Measurements from ENCODE around the gene ELF5.

The ELF5 gene

DNA sequence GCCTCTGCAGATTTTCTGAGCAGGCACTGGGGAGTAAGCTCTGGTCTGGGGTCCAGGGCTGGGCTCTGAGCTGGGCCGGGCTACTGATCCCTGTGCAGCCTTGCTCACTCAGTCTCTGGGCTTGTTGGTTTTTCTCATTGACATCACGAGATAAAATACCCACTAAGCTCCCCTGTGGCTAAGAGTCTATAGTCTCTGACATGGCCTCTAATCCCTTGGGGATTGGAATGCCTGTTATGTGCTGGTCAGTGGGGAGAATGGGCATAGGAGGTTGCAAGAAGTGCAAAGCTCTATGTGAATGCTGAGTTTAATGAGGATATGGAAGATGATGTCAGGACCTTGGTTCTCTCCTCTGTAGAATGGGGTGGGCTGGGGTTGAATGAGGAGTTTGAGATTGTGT lies 23.3 kb downstream of the ELF5 start:
- no peak for DNase-seq

DNA sequence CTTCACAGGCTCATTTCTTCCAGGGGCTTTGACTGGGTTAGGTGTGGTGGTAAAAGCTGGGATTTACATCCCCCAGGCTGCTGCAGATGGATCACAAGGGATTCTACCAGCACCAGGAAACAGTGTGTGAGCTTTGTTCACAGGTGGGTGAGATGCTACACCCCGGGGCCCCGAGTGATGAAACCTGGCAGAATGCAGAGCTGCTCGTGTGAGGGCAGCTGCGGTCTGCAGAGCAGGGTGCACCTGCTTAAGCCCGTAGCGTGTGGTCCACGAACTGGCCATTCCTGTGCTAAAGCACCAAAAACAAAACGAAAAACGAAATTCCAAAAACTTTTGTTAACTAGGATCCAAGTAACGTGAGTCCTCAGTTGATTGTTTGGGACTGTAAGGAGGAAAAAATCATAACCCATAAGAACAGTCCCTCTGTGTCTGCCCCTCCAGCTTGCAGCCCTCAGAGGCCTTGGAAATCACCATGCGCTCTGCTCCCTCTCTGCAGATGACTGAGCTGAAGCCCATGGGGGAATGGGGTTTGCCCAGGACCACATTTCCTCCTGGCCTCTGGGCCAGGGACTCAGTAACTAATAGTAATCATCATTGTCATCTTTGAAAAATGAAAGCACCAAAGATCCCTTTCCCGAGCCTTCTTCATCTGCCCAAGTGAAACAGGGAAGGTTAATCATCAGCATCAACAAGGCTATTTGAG lies 24.6 kb downstream of the ELF5 start:
- no peak for DNase-seq

DNA sequence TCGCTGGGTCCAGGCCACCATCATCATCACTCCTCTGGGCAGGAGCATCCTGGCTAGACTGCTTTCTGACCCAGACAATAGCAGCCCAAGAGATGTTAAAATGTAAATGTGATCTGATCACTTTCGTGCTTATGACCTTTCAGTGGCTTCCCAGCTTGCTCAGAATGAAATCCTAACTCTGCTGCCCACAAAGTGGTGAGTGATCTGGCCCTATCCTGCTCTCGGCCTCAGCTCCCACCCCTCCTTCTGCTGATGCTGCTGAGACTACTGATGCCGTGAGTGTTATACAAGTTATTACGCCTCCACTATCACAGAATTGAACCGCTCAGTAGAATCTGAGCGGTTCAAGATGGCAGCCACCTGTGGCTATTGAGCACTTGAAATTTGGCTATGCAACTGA lies 26.2 kb downstream of the ELF5 start:
- DNase-seq, result no peak

DNA sequence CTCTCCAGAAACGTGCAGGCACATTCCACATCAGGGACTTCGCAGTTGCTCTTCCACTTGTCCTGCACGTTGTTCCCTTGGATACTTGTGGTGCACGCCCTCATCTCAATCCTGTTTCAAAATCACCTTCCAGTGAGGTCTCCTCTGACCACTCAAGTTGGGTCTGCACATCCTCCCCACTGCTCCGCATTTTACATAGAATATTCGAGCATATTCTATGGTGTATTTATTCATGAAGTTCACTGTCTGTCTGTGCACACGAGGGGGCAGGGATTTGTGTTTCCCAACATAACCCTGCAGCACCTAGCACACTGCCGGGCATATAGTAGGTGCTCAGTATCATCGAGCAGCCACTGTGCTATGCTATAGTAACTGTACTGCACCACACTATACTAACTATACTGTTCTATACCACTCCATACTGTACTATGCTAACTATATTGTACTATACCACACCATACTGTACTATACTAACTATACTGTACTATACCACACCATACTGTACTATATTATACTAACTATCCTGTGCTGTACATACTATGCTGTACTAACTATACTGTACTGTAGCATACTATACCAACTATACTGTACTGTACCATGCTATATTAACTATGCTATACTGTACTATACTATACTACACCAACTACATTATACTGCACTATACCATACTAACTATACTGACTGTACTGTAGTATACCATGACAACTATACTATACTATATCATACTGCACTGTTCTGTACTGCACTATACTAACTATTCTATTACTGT lies 30.3 kb downstream of the ELF5 start:
- no peak for DNase-seq

DNA sequence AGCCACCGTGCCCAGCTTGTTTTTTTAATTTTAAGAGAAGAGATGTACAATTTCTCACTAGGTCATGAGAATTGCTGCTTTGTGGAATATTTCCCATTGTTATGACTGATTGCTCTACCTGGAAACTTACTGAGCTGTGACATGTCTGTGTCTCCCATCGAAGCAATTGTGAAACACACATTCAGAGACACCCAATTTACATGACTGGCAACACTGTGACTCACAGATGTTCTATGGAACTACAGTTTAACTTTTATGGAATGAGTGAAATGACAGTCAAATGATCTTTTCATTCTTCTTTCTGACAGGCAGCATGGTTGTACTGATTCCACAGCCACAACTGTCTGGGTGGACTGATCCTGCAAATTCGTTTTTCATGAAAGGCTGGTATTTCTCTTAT lies 32.3 kb downstream of the ELF5 start:
- DNase-seq, result no peak

DNA sequence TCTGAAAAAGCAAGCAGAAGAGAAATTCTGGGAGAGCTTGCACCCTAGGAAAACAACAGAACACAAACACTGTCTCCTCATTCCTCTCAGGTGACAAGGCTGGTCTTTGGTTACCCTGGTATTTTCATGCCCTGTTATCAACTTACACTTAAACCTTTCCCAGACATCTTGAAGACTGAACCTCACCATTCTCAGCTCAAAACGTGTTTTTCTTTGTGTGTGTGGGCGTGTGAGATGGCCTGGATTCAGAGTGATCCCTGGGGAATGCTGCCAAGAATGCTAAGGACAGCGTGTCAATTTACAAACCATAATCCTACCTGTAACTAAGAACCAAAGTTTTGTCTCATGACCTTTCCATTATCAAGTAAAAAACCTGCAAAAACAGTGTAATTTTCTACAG lies 33.3 kb downstream of the ELF5 start:
- no peak for DNase-seq

DNA sequence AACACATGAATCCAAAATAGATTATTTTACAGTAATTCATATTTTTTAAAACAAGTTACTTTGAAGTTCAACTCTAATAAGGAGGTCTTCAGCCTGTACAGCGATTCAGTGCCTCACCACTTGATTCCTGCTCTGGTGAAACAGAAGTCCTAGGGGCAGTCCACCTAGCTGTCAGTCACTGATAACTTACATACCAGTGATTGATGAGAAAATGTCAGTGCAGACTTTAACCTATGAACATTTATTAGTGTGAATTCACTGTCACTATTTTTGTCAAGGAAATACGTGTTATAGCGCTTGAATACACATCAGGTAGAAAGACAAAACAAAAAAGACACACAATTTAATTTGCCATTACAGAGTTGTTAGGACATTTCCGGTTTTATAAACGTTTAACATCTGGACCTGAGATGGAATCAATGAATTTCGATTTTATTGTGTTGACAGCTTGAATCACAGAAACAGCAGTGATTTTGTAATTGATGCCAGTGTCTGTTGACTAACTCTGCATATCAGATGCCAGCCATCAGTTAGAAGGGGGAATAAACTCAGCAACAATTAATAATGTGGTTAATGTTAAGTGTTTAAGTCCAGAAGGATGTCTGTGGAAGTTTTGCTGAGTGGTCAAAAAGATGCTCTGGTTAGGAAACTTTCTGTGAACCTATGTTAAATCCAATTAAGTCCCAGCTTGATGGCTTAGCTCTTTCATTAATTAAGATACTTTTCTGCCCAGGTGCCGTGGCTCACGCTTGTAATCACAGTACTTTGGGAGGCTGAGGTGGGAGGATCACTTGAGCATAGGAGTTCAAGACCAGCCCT lies 34.5 kb downstream of the ELF5 start:
- no peak for DNase-seq

DNA sequence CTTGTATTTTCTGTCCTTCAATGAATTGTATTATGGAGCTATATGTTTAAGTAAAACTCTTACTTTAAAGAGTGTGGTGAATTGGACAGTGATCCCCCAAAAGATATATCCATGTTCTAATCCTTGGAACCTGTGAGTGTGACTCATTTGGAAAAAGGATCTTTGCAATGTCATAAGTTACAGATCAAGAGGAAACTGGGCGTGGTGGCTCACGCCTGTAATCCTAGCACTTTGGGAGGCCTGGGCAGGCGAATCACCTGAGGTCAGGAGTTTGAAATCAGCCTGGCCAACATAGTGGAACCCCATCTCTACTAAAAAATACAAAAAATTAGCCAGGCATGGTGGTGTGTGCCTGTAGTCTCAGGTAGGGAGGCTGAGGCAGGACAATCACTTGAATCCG lies 36.7 kb downstream of the ELF5 start:
- DNase-seq, result no peak

DNA sequence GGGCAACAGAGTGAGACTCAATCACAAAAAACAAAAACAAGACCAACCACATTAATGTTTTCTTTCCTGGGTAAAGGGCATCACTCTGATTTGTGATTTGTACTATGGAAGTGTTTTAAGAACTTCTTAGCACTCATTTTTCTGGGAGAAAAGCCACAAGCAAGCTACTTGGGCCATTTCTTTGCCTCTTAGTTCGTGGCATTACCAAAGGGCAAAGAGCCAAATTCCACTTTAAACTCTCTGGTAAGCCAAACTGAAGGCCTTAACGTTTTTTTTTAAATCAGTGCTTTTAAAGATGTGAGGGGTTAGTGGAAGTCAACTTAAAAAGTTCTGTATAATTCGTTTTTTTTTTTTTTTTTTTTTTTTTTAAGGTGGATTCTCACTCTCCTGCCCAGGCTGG lies 37.9 kb downstream of the ELF5 start:
- no peak for DNase-seq

DNA sequence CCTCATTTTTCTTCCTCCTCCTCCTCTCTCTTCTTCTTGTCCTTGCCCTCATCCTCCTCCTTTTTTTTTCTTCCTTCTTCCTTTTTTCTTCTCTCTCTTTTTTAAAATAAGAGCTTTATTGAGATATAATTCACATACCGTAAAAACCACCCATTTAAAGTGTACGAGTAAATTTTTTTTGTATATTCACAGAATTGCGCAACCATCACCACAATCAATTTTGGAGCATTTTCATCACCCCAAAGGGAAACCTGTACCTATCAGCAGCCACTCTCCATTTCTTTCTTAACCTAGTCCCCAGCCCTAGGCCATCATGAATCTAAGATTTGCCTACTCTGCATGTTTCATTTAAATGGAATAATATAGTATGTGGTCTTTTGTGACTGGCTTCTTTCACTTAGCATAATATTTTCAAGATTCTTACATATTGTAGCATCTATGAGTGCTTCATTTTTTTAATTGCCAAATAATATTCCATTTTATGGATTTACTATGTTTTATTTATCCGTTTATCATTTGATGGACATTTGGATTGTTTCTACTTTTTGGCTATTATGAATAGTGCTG lies 39.9 kb downstream of the ELF5 start:
- no peak for DNase-seq

DNA sequence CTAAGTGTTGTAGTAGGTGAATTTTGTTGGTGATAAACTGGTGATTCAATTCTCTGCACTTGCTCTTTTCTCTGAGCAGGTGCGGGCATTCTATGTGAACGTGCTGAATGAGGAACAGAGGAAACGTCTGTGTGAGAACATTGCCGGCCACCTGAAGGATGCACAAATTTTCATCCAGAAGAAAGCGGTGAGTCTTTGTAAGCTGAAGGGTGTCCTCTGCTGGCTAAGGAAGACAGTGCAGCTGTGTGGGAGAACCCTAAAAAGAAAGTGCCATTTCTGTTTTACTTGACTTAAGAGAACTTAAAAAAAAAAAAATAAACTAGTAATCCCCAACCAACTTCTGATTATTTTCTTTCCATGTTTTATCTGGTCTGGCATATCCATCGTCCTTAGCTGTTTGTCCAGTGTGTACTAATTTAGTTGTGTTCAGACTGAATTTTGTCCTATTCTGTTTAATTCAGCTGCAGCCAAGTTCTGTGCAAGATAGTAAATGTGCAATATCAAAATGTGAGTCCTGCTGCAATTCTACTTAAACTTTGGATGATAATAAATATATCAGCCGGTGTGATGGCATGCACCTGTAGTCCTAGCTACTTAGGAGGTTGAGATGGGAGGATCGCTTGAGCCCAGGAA lies 45.3 kb downstream of the ELF5 start:
- DNase-seq, result peak; percentile 44 to 53

DNA sequence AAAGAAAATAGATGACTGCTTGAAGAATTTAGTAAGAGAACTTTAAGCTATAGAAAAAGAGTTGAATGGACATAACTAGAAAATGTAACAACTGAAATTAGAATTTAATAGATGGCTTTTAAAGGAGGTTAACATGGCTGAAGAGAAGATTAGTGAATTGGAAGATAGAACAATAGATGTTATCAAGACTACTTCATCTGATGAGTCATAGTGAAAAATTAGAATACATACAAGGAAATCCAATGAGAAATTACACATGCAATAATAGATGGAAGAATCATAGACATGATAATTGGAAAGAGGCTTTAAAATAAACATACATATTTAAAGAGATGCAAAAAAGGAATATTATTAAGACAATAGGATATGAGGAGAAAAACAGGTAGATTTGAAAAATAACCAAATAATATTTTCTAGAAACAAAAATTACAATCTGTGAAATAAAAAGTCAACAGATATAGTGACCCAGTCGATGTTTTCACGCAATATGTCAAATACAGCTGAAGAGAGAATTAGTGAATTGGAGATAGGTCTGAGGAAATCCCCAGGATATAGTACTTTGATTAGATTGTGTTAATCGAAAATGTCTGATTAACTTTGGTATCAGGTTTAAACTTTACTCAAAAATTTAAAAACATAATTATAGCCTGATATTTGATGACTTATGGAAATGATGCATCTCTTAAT lies 46.6 kb downstream of the ELF5 start:
- DNase-seq, result no peak

DNA sequence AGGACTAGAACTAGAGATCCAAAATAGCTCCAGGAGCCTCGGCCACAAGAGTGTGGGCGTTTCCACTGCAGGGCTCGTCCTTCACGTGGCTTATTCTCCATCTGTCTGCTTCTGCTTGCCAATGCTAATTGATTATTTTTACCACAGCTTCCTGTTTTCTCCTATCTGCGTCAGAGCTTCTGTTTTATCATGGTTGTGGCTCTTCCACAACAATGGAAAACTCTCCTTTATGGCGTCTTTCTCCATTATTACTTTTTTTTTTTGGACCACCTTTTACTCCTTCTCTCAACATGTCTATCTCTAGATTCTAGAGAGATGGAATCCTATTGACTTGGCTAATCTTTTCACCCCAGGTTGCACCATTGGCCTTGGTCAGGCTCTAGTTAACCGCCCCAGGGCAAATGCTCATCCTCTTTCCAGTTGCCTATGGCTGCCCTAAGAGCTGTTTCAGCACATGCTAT lies 49.0 kb downstream of the ELF5 start:
- no peak for DNase-seq

DNA sequence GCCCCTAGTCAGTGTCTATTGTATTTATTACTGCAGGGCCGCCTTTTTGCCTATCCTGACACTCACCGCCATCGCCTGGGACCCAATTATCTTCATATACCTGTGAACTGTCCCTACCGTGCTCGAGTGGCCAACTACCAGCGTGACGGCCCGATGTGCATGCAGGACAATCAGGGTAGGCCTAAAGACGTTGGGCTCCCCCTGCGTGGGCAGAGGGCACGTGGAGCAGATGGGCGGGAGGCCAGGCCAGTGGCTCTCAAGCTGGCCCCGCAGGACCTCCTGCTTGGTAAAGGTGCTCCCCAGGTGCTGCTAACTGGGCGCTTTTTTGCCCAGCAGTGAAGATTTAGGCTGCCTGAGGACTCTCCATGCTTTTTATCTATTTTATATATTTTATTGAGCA lies 52.4 kb downstream of the ELF5 start:
- DNase-seq, result no peak

DNA sequence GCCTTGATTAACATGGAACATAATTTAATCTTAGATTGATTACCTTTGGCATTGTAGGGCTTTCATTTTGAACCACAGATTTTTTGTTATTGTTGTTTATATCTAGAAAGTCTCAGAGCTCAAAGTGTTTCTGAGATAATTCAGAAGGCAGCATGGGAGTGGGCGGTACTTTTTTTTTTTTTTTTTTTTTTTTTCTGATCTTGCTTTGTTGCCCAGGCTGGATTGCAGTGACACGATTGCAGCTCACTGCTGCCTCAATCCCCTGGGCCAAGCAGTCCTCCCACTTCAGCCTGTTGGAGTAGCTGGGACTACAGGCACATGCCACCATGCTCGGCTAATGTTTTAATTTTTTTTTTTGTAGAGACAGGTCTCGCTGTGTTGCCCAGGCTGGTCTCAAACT lies 53.3 kb downstream of the ELF5 start:
- DNase-seq, result no peak

DNA sequence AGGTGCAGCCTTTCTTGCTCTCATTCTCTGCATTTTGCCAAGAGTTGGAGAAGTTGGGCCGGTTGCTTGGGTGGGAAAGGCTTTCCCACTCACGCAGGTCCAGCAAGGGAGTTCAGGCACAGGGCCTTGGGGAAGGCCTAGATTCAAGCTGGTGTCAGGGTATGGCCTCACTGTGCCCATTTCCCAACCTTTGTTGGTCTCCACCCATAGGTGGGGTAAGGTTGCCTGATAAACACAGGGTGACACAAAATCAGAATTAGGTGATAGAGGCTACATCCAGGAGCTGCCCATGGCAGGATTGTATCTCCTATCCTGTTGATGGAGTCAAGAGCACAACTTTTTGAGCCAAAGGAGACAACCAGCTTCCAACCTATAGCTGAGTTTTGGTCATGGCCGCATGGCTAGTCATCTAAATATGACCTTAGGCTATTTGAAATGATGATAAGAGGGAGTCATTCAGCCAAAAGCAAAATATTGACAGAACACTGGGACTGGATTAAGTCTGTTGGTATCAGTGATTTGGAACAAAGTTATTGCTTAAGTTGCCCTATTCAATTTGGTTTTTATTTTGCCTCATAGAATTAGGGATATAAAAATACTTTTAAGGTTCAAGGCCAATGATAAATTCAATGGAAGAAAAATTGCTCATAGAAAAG lies 54.0 kb downstream of the ELF5 start:
- DNase-seq, result no peak

DNA sequence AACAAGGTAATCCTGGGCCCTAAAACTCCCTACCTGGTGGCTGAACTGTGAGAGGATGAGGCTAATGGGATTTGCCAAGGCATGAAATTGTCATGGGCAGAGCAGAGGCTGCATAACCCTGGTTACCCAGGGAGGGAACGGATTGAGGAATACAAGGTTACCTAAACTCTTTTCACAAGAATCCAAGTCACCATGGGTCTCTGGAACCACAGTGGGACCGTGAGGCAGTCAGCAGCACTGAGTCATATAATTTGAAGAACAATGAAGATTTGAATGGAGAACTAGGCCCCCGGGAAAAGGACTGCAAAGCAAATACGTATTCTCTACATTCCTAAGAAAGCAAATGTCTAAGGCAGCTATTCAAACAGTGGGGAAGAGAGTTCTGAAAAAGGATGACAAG lies 55.1 kb downstream of the ELF5 start:
- DNase-seq, result no peak

DNA sequence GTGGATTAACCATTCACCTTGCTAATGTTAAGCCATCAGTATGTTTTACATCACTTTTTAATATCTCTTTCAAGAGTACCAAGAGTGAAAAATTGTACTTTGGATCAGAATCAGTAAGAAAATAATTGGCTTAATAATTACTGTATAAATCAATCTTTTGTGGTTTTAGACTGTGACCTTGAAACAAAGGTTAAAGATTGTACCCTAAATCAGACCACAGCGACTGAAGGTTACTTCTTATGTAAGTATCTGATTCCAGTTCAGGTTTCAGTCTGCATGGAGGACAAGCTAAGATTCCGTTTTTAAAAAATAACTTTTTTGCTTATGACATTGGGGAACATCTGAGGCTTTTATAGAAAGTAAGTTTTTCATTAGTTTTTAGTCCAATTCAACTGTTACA lies 56.0 kb downstream of the ELF5 start:
- DNase-seq, result no peak

DNA sequence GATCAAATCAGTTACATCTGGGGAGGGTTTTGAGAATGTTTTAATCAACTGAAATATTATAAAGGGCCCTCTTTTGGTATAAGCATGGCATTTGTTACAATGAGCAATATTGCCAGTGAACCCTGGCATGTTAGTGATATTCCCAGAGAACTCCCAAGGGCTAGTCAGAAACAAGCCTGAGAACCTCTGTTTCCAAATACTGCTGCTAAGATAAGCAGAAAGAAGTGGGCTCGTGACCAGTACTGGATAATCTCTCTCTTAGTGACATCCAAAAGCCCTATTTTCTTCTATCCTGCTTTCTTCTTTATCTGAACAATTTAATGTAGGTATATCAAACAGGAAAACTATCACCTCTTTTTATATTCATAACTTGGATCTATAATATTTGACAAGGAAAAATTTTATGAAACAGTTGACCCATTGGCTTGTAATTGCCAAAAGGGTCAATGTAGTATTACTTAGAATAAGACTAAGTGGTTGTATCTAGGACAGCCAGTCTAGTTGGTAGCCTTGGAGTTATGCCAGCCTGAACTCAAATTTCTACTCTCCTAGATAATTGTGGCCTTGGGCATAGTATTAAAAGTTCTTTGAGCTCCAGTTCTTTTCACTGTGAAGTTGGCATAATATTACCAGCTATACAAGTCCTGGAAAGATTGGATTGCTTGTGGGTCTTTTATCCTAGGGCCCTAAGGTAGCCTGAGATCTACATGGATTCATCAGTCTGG lies 59.1 kb downstream of the ELF5 start:
- DNase-seq, result no peak

DNA sequence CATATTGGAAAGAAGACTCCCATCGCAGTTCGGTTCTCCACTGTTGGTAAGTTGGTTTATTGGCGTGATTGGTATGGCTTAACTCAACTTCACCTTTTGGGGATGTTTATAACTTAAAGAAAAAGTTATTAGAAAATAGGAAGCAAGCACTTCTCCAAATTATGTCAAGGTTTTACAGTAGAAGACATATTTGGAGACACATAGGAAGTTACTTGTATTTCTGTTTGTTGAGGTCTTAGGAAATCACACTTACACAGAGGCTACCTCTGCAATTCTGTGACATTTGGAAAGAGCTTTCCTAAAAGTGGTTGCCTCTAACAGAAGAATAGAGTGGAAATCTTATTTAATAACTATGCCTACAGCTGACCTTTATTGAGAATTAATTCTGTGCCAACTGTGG lies 62.5 kb downstream of the ELF5 start:
- DNase-seq, result no peak

DNA sequence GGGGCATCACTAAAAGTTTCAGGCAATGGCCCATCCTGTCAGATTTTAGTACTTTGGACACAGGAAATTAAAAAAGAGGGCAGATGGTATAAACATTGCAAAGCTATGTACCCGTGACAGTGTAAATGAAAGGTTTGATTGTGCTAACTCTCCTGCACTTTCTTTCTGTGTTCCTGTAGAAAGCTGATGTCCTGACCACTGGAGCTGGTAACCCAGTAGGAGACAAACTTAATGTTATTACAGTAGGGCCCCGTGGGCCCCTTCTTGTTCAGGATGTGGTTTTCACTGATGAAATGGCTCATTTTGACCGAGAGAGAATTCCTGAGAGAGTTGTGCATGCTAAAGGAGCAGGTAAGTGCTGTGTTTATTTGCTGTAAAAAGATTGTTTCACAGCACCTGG lies 64.6 kb downstream of the ELF5 start:
- peak in 1 of 2 donors; percentile 6 for DNase-seq
